ENCODE measurements around the gene PPL. TPM values are rescaled to one million over a fixed set of nuclear protein-coding genes. Genes with fewer than 3 reads are reported as not detected.

PPL gene
- total and polyA plus RNA-seq, 2 of the 8 experiments (the other 6 are each of a cell fraction or from before 2014, with no cell fraction given) = 11.3 to 29.5 TPM

DNA sequence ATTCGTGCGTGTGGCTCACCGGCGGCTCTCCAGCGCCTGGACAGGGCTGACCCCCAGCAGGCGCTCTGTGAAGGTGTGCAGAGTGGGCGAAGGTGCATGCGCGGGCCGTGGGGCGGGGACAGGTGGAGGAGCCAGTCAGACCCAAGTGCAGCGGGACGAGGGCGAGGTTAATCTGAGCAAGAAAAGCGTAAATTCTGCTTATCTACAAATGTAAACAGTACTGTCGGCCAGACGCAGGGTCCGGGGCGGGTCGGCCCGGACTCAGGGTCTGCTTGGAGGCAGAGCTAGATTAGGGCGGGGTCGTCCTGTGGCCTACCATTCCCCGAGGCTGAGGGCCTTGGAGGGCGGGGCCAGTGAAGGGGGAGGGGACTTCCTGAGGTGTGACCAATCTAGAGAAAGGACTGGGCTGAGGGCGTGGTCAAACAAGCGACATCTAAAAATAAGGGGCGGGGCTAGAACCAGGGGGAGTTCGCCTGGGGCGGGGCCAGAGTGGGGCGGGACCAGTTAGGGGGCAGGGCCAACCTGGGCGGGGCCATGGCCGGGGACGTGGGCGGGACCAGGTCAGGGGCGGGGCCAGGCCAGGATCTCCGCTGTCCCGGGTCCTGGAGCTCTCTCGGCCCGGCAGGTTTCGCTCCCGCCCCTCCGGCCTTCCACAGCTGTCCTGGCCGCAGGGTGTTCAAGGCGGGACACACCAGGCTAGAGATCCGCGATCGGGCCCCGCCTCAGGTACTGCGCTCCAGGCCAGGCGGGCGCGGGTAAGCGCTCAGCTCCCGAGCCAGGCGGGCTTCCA lies 21.0 kb upstream of the PPL start, which contains the start of gene SEC14L5 (continued):
- no peak for TF ChIP-seq FOSL1 (IDR thresholded peaks at IDR 0.05; ENCODE audit: insufficient read depth, low read depth, low read length)
- TF ChIP-seq GABPA (IDR thresholded peaks at IDR 0.05; ENCODE audit: borderline replicate concordance, insufficient read depth, low read length) = no peak
- TF ChIP-seq PHF8 (conservative IDR thresholded peaks at IDR 0.05; ENCODE audit: low read depth, low read length) = 0 out of 2 replicates have a peak, but pooled peaks have one; percentile 27
- TF ChIP-seq EZH2 (IDR thresholded peaks at IDR 0.05; ENCODE audit: low read depth, low read length, severe bottlenecking) = no peak
- TF ChIP-seq CBX8 (IDR thresholded peaks at IDR 0.05; ENCODE audit: borderline replicate concordance, low read depth, low read length) = no peak
- TF ChIP-seq CHD2 (IDR thresholded peaks at IDR 0.05; ENCODE audit: low read length) = no peak
- TF ChIP-seq KDM5A (IDR thresholded peaks at IDR 0.05; ENCODE audit: low read length) = no peak
- TF ChIP-seq CREB1 (IDR thresholded peaks at IDR 0.05) = no peak
- peak; percentile 32 for TF ChIP-seq KDM4A (IDR thresholded peaks at IDR 0.05; ENCODE audit: low read depth, low read length, severe bottlenecking)
- no peak for TF ChIP-seq BRCA1 (IDR thresholded peaks at IDR 0.05; ENCODE audit: low read depth, low read length)
- TF ChIP-seq RBBP5 (IDR thresholded peaks at IDR 0.05; ENCODE audit: borderline replicate concordance, low read depth, low read length) = no peak
- TF ChIP-seq RAD21 (IDR thresholded peaks at IDR 0.05 in 1 of 2, conservative IDR thresholded peaks at IDR 0.05 in 1 of 2; ENCODE audit: low read depth in 2 of 2, low read length in 2 of 2) = peak in 1 of 2 experiments; percentile 16; a peak in 1 of 4 replicates
- TF ChIP-seq YY1 (IDR thresholded peaks at IDR 0.05; ENCODE audit: low read depth, low read length) = no peak; the same call in 1 of the 2 replicates
- no peak for TF ChIP-seq RNF2 (IDR thresholded peaks at IDR 0.05; ENCODE audit: borderline replicate concordance, low read depth, low read length, missing control alignments, poor library complexity, severe bottlenecking)
- TF ChIP-seq TAF7 (optimal IDR thresholded peaks at IDR 0.05; ENCODE audit: borderline replicate concordance, low read depth, low read length) = no peak
- peak; percentile 75 to 95; a peak in 2 of 4 replicates for TF ChIP-seq SIN3A (conservative IDR thresholded peaks at IDR 0.05 in 1 of 2, IDR thresholded peaks at IDR 0.05 in 1 of 2; ENCODE audit: low read depth in 1 of 2, low read length in 2 of 2)
- no peak for TF ChIP-seq SIX5 (IDR thresholded peaks at IDR 0.05; ENCODE audit: low read depth, low read length)
- no peak for TF ChIP-seq SUZ12 (IDR thresholded peaks at IDR 0.05; ENCODE audit: low read length)
- no peak for TF ChIP-seq SIRT6 (IDR thresholded peaks at IDR 0.05; ENCODE audit: low read length)
- TF ChIP-seq JUND (IDR thresholded peaks at IDR 0.05; ENCODE audit: low read length) = no peak
- no peak for TF ChIP-seq HDAC2 (IDR thresholded peaks at IDR 0.05; ENCODE audit: borderline replicate concordance in 1 of 2, low read depth in 2 of 2, low read length in 2 of 2)
- TF ChIP-seq POLR2AphosphoS5 (IDR thresholded peaks at IDR 0.05; ENCODE audit: low read depth, low read length) = no peak
- no peak for TF ChIP-seq SRF (IDR thresholded peaks at IDR 0.05; ENCODE audit: low read depth, low read length)

All from H1 (cell line).